Measurements from ENCODE around the gene TMEM106C.

DNA sequence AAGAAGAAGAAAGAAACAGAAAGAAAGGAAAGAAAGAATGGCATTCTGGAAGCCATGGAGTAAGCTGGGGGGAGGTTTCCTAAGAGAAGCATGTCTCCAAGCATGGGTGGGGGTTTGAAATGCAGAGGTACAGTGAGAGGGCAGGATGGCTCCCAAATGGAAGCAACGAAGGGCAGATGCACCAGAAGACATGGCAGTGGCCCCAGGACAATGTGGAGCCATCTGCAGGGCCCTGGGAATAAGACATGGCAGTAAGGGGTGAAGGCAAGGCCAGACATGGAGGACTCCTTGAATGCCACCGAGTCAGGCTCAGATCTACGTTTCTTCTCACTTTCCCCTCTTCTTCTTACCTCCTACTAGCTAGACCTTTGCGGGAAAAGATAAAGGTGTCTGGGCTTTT lies 45.6 kb downstream of the TMEM106C start:
- TF ChIP-seq TAF1 (conservative IDR thresholded peaks at IDR 0.05) (no peak), RAD21 (IDR thresholded peaks at IDR 0.05) (no peak), GABPA (IDR thresholded peaks at IDR 0.05 in 1 of 2, conservative IDR thresholded peaks at IDR 0.05 in 1 of 2) (no peak)
- TF ChIP-seq, protein P1, sequence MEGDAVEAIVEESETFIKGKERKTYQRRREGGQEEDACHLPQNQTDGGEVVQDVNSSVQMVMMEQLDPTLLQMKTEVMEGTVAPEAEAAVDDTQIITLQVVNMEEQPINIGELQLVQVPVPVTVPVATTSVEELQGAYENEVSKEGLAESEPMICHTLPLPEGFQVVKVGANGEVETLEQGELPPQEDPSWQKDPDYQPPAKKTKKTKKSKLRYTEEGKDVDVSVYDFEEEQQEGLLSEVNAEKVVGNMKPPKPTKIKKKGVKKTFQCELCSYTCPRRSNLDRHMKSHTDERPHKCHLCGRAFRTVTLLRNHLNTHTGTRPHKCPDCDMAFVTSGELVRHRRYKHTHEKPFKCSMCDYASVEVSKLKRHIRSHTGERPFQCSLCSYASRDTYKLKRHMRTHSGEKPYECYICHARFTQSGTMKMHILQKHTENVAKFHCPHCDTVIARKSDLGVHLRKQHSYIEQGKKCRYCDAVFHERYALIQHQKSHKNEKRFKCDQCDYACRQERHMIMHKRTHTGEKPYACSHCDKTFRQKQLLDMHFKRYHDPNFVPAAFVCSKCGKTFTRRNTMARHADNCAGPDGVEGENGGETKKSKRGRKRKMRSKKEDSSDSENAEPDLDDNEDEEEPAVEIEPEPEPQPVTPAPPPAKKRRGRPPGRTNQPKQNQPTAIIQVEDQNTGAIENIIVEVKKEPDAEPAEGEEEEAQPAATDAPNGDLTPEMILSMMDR (IDR thresholded peaks at IDR 0.05; ENCODE audit: low read depth, low read length, missing input control) = no peak

All from liver (tissue), 3 donors.